Cortex of kidney (tissue), 1 donor: ENCODE results near the gene PLA2G2F.
"Not testable (repeated sequence)": the region's sequence is repeated elsewhere in the genome, so short reads cannot be mapped to it uniquely, and the experiment has no call there.

Source experiments
- DNase-seq: peaks from one replicate; lab custom pipeline; 2025; lab: John Stamatoyannopoulos, UW

PLA2G2F gene

DNA sequence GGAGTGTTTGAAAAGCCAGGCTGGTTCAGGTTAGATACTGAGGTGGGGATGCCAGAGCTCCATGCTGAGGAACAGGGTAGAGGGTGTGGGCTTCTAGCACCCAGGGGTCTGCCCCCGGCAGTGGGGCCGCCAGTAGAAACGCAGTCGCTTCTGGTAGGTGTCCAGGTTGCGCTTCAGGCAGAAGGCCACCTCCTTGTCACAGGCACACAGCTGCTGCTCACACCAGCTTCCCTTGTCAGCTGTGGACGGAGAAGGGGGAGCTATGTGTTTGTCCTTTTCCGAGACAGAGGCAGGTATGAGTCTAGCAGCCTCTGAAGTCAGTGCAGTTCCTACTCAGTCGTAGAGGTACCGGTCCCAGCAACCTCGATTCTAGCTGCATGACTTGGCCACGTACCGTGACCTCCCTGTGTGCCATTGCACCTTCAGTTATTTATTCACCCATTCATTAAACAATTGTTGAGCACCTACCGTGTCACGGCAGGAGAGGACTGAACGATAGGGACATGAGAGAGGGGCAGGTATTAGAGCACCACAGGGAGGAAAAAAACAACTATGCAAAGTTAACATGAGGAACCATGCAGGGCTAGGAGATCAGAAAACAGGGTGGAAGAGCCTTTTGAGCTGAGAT lies 25.0 kb upstream of the PLA2G2F start:
- DNase-seq = no peak

DNA sequence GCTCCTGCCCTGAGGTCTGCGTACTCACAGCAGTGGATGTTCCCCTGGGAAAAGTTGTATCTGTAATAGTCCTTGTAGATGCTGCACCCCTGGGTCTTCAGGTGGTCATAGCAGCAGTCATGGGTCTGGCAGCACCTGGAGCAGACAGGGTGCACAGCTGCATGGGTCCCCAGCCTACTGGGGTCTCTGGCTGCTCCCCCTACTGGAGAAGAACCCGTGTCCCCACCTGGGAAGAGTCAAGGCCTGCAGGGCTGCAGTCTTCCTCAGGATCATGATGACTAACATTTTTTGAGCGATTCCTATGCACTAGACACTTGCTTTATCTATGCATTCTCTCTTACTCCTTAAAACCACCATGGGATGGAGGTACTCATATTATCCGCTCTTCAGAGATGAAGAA lies 23.6 kb upstream of the PLA2G2F start:
- no peak for DNase-seq

DNA sequence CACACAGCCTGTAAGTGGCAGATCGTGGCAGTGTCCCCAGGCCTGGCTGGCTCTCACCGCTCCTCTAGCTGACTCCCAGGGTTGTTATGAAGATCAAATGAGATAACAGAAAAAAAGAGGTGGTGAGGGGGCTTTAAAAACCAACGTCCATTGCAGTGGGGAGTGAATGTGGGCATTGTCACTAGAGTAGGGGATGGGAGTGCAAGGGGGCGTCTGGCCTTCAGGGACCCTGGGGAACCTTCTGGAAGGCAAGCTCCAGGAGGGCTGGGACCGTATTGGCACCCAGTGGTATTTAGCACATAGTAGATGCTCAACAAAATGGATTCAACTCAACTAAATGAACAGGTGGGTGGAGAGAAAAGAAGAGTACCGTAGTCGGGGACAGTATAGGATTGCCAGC lies 23.2 kb upstream of the PLA2G2F start:
- DNase-seq = no peak

DNA sequence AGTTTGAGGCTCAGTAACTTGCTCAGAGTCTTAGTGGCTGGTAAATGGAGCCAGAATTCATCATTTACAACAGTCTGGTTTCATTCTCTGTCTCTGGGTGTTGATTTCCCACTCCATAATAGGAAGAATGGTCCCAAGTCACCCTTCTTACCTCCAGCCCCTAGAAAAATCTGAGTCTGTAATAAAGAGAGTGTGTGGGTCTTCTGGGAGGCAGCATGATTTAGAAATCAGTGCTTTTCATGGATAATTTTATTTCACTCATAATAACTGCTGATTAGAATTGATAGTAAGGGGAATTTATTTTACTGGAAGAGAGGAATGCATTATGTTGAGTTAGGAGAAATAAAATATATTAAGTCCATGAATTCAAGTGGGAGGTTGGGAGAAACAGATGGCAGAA lies 21.9 kb upstream of the PLA2G2F start:
- DNase-seq = no peak

DNA sequence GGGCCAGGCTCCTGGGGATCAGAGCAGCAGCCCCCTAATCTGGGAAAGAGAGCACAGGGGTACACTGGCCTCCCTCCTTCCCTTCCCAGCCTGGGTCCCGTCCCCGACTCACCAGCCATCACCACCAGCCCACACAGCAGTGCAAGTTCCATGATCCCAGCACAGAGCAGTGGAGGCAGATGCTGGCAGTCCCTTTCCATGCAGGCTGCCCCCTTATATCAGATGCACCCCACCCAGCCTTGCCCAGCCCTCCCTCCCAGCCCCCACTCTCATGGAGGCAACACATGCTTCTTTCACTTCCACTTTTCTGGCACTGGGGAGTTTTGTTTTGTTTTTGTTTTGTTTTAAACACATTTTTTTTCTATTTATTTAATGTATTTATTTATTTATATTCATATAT lies 19.8 kb upstream of the PLA2G2F start, which contains the start of gene PLA2G2D:
PLA2G2D (minus strand) TSS at position 190 of the 400 bp plus-strand sequence; CDS start at position 152, 38 bp downstream.
- DNase-seq = no peak

DNA sequence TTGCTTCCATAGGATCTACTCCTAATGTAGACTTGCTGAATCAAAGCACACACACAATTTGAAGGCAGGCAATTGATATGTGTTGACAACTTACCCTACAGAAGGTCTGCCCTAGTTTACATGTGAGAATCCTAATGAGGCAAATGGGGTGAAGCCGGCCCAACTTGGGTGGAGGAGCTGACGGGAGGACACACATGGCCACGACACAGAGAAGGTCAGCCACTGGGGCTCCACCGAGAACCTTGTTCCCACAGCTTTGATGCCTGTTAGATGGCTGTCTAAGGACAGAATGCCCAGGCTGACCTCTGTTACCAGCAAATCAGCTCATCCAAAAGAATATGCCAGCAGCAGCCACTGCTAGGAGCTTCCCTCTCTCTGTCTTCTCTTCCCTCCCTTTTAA lies 18.3 kb upstream of the PLA2G2F start:
- DNase-seq = no peak

DNA sequence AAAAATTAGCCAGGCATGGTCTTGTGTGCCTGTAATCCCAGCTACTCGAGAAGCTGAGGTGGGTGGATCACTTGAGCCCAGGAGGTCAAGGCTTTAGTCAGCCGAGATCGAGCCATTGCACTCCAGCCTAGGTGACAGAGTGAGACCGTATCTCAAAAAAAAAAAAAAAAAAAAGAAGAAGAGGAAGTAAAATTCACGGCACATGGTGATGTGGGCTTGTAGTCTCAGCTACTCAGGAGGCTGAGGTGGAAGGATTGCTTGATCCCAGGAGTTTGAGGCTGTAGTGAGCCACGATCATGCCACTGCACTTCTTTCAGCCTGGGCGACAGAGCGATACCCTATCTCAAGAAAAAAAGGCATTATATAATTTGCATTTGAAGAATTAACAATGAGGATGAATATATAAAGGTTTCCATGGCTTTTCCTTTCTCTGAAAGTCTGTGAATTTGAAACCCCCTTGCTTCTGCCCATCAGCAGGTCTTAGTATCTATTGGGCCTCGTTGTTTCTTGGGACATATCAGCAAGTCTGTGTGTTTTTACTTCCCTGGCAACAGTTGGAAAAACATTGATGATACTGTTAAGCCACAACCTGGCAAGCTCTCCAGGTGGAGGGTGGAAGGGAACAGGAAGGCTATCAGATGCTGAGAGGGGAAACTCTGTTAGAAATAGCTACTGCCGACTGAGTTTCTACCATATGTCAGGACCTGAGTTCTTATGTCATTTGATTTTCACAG lies 15.2 kb upstream of the PLA2G2F start:
- no peak for DNase-seq

DNA sequence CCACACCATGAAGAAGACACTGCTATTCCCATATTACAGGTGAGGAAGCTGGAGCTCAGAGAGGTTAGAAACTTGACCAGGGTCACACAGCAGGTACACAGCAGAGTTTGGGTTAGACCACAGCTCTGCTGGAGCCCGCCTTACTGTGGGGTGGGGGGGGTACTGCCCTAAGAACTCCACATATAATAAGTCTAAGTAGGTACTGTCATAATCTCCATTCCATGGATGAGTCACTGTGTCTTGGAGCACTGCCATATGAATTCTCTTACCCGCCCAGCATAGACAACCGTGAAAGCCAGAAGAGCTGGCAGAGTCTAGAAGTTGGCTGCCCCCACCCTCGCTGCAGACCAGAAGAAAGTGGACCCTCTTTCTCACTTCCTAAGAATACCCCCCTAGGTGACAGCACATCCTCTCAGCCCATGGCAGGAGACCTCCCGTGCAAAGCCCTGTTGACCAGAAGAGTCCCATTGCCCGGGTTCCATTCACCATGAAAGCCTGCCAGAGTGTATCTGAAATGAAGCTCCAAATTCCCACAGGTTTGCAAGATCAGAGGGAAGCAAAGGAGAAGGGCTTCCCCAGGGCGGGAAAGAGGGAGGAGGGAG lies 14.6 kb upstream of the PLA2G2F start:
- DNase-seq = no peak

DNA sequence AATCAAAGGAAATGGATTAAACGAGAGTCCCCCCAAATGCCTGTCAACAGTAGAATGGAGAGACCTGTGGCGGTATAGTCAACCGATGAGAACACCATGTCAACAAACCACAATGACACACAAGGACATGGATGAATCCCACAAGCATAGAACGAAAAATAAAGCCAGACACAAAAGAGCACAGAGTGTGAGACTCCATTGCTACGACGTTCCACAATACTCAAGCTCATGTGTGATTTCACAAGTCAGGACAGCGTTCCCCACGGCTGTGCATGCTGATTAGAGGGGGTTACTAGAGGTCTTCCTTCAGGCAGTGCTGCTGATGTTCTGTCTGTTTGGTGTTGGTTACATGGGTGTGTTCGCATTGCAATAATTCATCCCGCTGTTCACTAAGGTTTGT lies 14.0 kb upstream of the PLA2G2F start:
- no peak for DNase-seq

DNA sequence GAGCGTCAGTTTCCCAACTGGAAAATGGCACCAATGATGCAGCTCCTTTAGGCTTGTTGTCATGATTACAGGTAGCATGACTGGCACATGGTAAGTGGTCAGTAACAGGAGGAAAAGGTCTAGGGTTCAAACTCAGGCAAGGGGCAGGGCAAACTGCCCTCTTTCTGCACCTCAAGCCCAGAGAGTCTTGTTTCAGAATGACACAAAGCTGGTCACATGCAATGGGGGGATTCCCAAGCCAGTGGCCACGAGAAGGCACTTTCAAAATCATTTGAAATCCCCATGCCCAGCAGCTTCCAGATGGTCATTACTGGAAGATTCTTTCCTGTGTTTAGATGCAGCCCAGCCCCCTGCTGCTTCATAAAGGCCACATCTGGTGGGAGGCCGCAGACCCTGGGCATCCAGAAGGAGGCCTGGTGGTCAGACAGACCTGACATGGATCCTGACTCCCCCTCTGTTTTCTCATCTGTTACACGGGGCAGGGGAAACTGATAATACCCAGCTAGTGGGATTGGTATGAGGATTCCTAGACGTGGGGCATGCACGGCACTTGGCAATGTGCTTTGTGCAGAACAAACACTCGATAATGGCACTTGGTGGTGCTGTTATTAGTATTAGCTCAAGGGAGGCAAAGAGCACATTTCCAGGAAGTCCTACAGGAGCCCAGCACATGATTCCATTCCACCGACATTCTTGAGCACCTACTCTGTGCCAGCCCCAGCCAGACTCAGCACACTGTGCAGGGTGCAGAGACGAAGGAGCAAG lies 12.9 kb upstream of the PLA2G2F start:
- DNase-seq = no peak

DNA sequence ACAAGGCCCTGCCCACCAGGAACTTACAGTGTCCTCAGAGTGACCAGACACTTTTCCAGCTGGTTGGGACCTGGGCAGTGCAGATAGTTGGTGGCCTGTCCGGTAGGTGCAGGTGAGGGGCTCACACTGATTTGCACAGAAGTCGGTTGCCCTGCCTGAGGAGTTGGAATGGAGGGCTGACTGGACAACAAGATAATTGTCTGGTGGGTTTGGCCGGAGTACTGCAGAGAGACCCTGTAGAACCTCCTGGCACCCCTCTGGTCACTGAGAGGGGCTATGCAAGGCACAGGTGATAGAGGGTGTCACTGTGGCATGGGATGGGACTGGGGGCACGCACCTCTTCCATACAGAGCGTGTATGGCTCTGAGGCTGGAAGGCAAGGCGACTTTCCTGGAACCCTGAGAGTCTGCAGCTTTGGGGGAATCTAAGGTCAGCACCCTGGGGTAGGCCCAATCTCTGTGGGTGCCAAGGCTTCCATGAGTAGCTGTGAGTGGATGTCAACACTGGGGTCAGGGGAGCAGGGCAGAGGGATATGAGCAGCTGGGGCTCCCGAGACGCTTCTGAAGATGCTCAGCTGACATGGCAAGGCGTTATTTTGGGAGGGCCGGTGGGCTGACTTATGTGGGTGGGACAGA lies 12.2 kb upstream of the PLA2G2F start:
- DNase-seq = no peak

DNA sequence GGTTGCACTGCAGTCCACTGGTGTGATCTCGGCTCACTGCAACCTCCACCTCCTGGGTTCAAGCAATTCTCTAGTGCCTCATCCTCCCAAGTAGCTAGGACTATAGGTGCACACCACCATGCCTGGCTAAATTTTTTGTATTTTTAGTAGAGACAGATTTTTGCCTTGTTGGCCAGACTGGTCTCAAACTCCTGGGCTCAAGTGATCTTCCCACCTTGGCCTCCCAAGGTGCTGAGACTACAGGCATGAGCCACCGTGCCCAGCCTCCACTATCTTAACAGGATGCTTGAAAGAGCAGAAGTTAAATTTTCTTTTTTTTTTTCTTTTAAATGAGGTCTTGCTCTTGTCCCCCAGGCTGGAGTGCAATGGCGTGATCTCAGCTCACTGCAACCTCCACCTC lies 8.6 kb upstream of the PLA2G2F start:
- not testable (repeated sequence) for DNase-seq

DNA sequence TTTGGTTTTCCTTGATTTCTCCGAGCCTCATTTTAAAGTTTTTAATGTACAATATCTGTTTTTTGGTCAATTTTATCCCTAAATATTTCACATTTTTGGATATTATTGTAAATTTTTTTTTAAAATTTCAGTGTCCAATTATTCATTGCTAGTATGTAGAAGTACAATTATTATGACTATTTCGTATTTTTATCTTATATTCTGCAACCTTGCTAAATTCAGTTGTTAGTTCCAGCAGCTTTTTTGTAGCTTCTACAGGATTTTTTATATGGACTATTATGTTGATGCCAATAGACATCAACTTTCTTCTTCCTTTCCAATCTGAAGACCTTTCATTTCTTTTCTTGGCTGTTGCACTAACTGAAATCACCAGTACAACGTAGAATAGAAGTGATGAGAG lies 4.1 kb upstream of the PLA2G2F start:
- no peak for DNase-seq

DNA sequence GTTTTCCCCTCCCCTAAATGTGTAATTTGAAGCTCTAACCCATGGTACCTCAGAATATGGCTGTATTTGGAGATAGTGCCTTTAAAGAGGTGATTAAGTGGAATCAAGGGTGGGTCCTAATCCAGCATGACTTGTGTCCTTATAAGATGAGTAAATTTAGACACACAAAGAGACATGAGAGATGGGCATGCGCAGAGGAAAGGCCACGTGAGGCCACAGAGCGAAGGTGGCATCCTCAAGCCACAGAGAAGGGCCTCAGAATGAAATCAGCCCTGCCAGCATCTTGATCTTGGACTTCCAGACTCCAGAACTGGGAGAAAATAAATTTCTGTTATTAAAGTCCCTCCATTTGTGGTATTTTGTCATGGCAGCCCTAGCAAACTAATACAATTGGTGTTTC lies 2.9 kb upstream of the PLA2G2F start:
- DNase-seq = no peak

DNA sequence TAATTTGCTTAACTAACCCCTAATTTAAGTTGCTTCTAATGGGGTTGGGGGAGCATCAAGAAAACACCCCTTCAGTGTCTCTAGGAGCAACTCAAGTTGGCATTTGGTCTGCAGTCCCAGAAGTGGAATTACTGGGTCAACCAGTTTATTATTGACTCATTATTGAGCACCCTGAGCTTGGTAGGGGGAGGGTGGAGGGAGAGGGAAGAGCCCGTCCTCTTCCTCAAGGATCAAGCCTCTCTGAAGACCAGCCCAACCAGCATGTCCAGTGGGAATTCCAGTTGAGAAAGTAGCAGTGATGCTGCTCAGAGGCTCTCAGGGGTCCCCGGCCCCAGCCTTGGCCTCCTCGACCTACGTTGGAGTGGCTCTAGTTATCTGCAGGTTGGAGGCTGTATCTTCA lies 2.1 kb upstream of the PLA2G2F start:
- no peak for DNase-seq

DNA sequence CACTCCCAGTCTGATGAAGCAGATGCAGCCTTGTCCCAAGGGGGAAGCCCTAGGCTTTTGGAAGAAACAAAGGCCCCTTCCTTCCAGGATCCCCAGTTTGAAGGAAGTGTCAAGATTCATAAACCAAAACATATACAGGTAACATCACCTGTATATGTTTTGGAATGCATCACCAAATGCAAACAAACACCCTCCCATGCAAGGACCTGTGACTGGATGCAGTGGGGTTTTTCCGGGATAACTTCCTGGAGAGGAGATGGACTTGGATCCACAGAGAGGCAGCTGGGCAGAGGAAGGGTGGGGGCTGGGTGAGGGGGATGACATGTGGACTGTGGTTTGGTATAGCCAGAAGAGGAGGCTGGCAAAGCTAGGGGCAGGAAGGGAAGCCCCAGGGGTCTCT lies 1.5 kb upstream of the PLA2G2F start:
- DNase-seq = no peak

DNA sequence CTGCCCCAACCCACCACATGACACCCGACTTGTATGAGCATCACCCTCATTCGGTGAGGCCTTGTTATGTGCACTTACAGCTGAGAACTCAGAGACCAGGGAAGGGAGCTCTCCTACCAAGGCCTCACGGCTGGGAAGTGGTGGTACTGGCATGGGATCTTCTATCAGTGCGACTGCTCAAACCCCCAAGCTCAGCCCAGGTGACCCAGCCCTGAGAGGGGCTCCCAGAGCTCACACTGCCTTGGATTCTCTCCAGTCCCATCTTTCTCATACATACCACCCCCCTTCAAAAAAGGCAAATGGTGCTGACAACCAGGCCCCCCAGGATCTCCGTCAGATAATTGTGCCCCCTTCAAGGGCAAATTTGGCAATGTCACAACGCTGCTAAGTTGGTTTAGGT lies 777 bp upstream of the PLA2G2F start:
- DNase-seq = no peak

DNA sequence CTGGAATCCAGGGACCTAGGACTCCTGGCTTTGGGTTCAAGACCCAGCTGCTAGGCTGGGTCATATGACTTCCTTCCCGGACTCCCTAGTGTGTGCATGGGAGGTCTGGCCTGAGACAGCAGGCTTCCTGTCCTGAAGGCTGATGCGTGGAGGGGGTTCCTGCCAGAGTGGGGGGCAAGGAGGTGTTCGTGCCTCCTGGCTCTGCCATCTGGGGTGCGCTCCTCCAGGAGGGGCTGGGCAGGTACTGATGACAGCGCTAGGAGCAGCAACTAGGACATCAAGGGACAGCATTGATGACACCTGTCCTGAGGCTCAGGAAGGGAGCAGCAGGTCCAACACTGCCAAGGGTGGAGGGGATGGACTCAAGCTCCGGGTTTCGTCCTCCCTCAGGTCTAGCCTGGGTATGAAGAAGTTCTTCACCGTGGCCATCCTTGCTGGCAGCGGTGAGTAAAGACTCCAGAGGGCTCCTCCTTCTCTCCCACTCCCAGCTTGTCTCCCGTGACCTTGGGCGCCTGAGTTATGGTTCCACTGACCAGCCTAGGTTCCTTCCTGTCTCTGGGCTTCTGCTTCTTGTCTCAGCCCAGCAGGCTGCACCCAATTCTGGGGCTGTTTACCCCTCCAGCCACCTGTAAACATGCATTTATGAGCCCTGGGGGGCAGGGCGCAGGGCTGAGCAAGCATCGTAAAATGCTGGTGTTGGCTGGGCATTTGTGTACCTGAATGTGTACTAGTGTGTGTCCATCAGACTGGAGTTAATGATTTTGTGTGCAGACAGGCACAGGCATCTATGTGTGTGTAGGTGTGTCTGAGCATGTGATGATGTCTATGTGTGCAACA lies 871 bp downstream of the PLA2G2F start:
- no peak for DNase-seq

DNA sequence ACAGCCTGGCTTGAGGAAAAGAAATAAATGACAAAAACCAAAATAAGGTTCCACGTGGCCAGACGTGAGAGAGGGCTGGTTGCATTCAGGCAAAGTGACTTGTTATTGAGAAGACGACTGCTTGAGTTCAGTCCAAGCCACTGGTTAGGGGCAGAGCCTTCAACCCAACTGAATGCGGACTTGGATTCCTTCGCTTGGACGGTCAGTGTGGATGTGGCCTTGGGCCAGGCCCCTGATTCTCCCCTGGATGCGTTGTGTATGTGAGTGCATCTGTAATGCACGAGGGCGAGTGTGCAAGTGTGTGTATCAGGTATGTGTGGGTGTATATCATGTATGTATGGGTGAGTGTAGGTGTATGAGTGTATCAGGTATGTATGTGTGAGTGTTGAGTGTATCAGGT lies 1.9 kb downstream of the PLA2G2F start:
- DNase-seq = no peak

DNA sequence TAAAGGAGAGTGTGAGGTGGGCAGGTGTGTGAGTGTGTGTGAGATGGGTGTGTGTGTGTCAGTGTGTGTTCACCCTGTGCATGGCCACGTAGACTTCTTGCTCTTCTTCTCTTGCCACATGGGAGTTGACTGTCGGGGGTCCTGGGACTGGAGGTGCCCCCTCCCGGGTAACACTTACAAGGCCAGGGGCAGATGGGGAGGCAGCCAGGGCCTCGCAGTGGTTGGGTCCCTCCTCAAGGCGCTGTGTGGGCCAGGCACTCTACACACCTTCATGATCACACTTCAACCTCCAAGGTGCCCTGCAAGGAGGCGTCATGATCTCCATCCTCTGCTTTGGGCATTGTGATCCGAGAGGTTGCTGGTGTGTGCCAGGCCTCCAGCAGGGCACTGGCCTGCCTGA lies 2.3 kb downstream of the PLA2G2F start:
- DNase-seq = no peak

DNA sequence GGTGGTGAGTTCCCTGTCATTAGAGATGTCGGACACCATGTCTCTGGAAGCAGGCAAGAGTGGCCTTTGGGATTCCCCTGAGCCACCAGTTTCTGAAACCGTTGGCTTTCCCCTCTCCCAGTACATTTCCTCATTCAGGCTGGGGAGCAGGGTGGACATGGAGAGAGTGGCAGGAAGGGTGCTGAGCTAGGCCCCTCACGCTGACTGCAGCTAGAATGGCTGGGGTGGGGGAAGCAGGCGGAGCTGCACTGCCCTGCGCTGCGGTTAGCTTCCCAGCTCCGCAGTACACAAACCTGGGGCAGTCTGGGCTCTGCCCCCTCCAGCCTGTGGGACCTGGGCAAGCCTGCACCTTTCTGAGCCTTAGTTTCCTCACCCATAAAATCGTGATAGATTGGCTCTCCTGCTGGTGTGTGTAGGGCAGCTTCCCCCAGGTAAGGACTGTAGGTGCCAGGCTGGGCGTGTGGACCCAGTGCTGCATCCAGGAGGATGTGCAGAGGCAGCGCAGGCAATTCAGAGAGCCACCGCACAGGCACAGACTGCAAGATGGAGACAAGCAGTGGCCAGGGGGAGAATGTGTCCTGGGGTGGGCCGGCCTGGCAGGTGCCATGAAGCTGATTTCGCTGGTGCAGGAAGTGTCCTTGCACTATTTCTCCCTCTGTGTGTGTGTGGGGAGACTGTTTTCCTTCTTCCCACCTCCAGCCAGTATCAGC lies 3.0 kb downstream of the PLA2G2F start:
- DNase-seq = no peak
